Stomach (tissue), 9 donors: ENCODE results near the gene LRRC70. TPM values are rescaled to one million over a fixed set of nuclear protein-coding genes. Genes with fewer than 3 reads are reported as not detected.

Source experiments
- DNase-seq, 2 donors: peaks; one replicate each; pipeline versions ENCODE4 v3.0.0 to v3.0.0-alpha.2; 2013 to 2019
- H3K27ac ChIP-seq, 5 donors: fragments of 200-600 bp in 4 of 5; sonication (generic) in 4 of 5; one replicate each; pipeline ENCODE4 v1.5.1; 2013 to 2019; ENCODE audit warnings: mild to moderate bottlenecking in 1 of 5, moderate library complexity in 1 of 5
- H3K27me3 ChIP-seq, 3 donors: fragments of 200-600 bp; sonication (generic); one replicate each; pipeline ENCODE4 v1.5.1; 2017 to 2019; ENCODE audit warnings: mixed run types in 1 of 3
- H3K36me3 ChIP-seq, 4 donors: fragments of 200-600 bp; sonication (generic); 1 replicate in 3 of 4; 2 replicates in 1 of 4; pipeline ENCODE4 v1.5.1; 2016 to 2019
- H3K4me1 ChIP-seq, 4 donors: fragments of 200-600 bp; sonication (generic); one replicate each; pipeline ENCODE4 v1.5.1; 2016 to 2019
- H3K4me3 ChIP-seq, 4 donors: fragments of 200-600 bp; sonication (generic) in 3 of 4; one replicate each; pipeline ENCODE4 v1.5.1; 2016 to 2019; ENCODE audit warnings: mild to moderate bottlenecking in 1 of 4
- H3K9me3 ChIP-seq, 4 donors: fragments of 200-600 bp; sonication (generic); one replicate each; pipeline ENCODE4 v1.5.1; 2016 to 2019
- CTCF ChIP-seq, 7 experiments: fragments of 450-650 bp in 4 of 7; fragments of 200-600 bp in 3 of 7; sonication (generic) in 3 of 7; IDR thresholded peaks; one replicate each; pipeline ENCODE4 v1.5.1; 2016 to 2019; ENCODE audit warnings: antibody characterized with exemption in 7 of 7, control low read depth in 2 of 7, mild to moderate bottlenecking in 1 of 7
- EP300 ChIP-seq: sonication (generic); formaldehyde crosslinking; IDR thresholded peaks from one replicate; pipeline ENCODE4 v1.6.1; 2017; ENCODE audit warnings: antibody characterized with exemption
- POLR2A ChIP-seq, 4 donors: fragments of 450-650 bp; IDR thresholded peaks; one replicate each; pipeline ENCODE4 v1.6.1; 2016; ENCODE audit warnings: antibody characterized with exemption in 4 of 4, control low read depth in 2 of 4, mild to moderate bottlenecking in 1 of 4, moderate library complexity in 1 of 4
- POLR2AphosphoS5 ChIP-seq, 3 donors: sonication (generic); formaldehyde crosslinking; IDR thresholded peaks; one replicate each; pipeline ENCODE4 v1.6.1; 2016; ENCODE audit warnings: antibody characterized with exemption in 3 of 3
- WGBS, 5 donors: extraction: QIAGEN DNeasy Blood & Tissue Kit in 3 of 5; methylation state at CpG; one replicate each; pipeline versions ENCODE4 v1.1.5 to v1.1.7; 2013 to 2018; 5-methylcytosine and 5-hydroxymethylcytosine counted together
- intact Hi-C: fragments of 100-400 bp; cut with DNase I; formaldehyde crosslinking; loops from one replicate; pipeline ENCODE4 v1.15.1; 2023; ENCODE audit warnings: low total_unique reads
- polyA plus RNA-seq, 3 donors: library from polyadenylated mRNA; stranded (reverse); fragments of 200-250 nt; gene quantifications; one replicate each; pipeline ENCODE4 v1.2.3, GENCODE V29; 2013
- total RNA-seq, 5 donors: library from RNA; depleted of rRNA; stranded (reverse); fragments of >200 nt; gene quantifications; one replicate each; pipeline versions ENCODE4 v1.1.0 to v1.2.3, GENCODE V29; 2014 to 2016
- donor health status: healthy with polysubstance abuse.
- donor health status: Bipolar disorder and iron deficiency.
- donor health status: healthy.

LRRC70 gene
- total and polyA plus RNA-seq, 8 donors = 0.68 to 22.8 (median 5.3) TPM; not detected in 2

GRCh38 chr5:62594364-62594984 lies 15.9 kb downstream of the LRRC70 start:
- Histone ChIP-seq H3K4me1 (no peaks in the 10 kb centered on the region), H3K27me3 (no peaks in the 10 kb centered on the region), H3K36me3 (peaks cover 7 to 32% (median 27%) of the 10 kb centered on the region in 4 donors), H3K9me3 (no peaks in the 10 kb centered on the region), H3K27ac (no peak overlapping the region), H3K4me3 (no peak overlapping the region)
- intact Hi-C loops = no loop called here
- 83 to 92% (median 86%) methylated on average over 3 of the region's 3 CpGs for WGBS, 5 donors
- TF ChIP-seq CTCF (IDR thresholded peaks at IDR 0.05) (no peak), POLR2A (IDR thresholded peaks at IDR 0.05) (no peak), POLR2AphosphoS5 (IDR thresholded peaks at IDR 0.05) (no peak), EP300 (no peak)
- no peak for DNase-seq

- no peak for DNase-seq
- Histone ChIP-seq H3K36me3 (peaks cover 7 to 30% (median 25%) of the 10 kb centered on the region in 4 donors), H3K27me3 (no peaks in the 10 kb centered on the region), H3K27ac (no peak overlapping the region), H3K9me3 (no peaks in the 10 kb centered on the region), H3K4me1 (no peaks in the 10 kb centered on the region), H3K4me3 (no peak overlapping the region)
- WGBS, 5 donors = 68 to 94% (median 86%) methylated on average over 1 of the region's 1 CpG
- no peak for TF ChIP-seq EP300
- no peak for TF ChIP-seq CTCF (IDR thresholded peaks at IDR 0.05)
- no peak for TF ChIP-seq POLR2A (IDR thresholded peaks at IDR 0.05)
- TF ChIP-seq POLR2AphosphoS5 (IDR thresholded peaks at IDR 0.05) = no peak
- intact Hi-C loops = no loop called here
Observed at GRCh38 chr5:62596096-62596495, 17.5 kb downstream of the LRRC70 start.

GRCh38 chr5:62596691-62597090 lies 18.1 kb downstream of the LRRC70 start:
- Histone ChIP-seq H3K27ac (no peak overlapping the region), H3K9me3 (no peaks in the 10 kb centered on the region), H3K27me3 (no peaks in the 10 kb centered on the region), H3K4me3 (no peak overlapping the region), H3K4me1 (no peaks in the 10 kb centered on the region), H3K36me3 (peaks cover 7 to 24% (median 22%) of the 10 kb centered on the region in 4 donors)
- 87 to 100% (median 100%) methylated on average over 1 of the region's 1 CpG for WGBS, 5 donors
- no peak for DNase-seq
- intact Hi-C loops = no loop called here
- TF ChIP-seq CTCF (IDR thresholded peaks at IDR 0.05) = no peak
- no peak for TF ChIP-seq POLR2AphosphoS5 (IDR thresholded peaks at IDR 0.05)
- TF ChIP-seq POLR2A (IDR thresholded peaks at IDR 0.05) = no peak
- no peak for TF ChIP-seq EP300

GRCh38 chr5:62597314-62597713 lies 18.7 kb downstream of the LRRC70 start:
- no peak overlapping the region for H3K27ac ChIP-seq
- H3K4me1 ChIP-seq = no peaks in the 10 kb centered on the region
- DNase-seq = no peak
- no peak overlapping the region for H3K4me3 ChIP-seq
- H3K27me3 ChIP-seq = no peaks in the 10 kb centered on the region
- peaks cover under 1 to 19% (median 16%) of the 10 kb centered on the region in 4 donors for H3K36me3 ChIP-seq
- no peak for TF ChIP-seq POLR2A (IDR thresholded peaks at IDR 0.05)
- TF ChIP-seq POLR2AphosphoS5 (IDR thresholded peaks at IDR 0.05) = no peak
- no peak for TF ChIP-seq EP300
- TF ChIP-seq CTCF (IDR thresholded peaks at IDR 0.05) = no peak
- WGBS, 5 donors = 83 to 87% (median 85%) methylated on average over 2 of the region's 2 CpGs
- H3K9me3 ChIP-seq = no peaks in the 10 kb centered on the region
- intact Hi-C loops = no loop called here
